HG03571 (cell line): Measurements from ENCODE around the gene GNA15.
"Not testable (repeated sequence)": the region's sequence is repeated elsewhere in the genome, so short reads cannot be mapped to it uniquely, and the experiment has no call there.

Experiments used
- ATAC-seq: cut with Tn5 transposase; IDR thresholded peaks from one replicate; pipeline ENCODE4 v1.9.1; 2021; ENCODE audit not compliant: unreplicated experiment

GNA15 gene

GRCh38 chr19:3146677-3147100, 10.9 kb downstream of the GNA15 start:
- ATAC-seq, result no peak

DNA sequence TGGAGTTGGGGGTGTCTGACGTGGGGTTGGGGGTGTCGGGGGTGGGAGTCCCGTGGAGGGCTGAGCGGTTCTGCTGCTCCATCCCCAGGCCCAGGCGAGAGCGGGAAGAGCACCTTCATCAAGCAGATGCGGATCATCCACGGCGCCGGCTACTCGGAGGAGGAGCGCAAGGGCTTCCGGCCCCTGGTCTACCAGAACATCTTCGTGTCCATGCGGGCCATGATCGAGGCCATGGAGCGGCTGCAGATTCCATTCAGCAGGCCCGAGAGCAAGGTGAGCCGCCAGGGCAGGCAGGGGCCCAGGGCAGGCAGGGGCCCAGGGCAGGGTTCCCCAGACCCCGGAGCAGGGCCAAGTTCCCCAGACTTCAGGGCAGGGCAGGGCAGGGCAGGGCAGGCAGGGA, 12.7 kb downstream of the GNA15 start:
- ATAC-seq, result no peak

DNA sequence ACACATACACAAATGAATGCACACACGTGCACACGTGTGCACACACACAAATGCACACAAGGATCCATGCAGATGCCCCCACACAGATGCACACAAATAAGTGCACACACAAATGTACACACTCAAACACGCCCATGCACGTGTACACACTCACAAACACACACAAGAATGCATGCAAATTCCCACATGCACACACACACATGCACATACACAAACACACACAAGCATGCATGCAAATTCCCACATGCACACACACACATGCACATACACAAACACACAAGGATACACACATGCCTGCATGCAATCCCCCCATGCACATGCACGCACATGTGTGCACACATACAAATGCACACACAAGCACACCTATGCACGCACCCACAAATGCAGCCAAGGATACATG, 13.3 kb downstream of the GNA15 start:
- ATAC-seq, result no peak

- ATAC-seq, result no peak
Observed at GRCh38 chr19:3149526-3150505, 14.0 kb downstream of the GNA15 start.

DNA sequence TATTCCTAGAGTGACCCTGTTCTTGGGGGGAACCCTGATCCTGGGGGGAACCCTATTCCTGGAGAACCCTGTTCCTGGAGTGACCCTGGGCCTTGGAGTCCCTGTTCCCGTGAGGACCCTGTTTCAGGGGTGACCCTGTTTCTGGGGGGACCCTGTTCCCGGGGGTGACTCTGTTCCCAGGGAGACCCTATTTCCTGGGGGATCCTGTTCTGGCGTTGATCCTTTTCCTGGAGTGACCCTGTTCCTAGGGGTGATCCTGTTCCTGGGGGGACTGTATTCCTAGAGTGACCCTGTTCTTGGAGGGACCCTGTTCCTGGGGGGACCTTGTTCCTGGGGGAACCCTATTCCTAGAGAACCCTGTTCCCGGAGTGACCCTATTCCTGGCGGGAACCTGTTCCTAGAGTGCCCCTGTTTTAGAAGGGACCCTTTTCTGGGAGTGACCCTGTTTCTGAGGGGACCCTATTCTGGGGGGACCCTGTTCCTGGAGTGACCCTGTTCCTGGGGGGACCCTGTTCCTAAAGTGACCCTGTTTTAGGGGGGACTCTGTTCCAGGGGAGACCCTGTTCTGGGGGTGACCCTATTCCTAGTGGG, 15.0 kb downstream of the GNA15 start:
- ATAC-seq, result no peak

- no peak for ATAC-seq
Observed at GRCh38 chr19:3151563-3152418, 16.0 kb downstream of the GNA15 start.

DNA sequence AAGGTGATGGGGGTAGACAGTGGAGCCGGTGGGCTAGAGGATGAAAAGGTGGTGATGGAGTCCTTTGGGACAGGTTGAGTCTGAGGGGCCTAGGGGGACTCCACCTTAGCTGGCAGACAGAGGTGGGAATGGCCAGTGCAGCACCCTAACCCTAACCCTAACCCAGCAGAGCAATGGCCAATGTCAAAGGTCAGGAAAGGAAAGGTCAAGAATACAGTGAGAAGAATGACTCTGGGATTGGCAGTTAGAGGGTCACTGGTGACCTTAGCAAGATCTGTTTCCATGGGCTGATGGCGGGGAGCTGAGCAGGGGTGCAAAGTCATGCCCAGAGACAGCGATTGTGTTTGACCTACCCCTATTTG, 16.6 kb downstream of the GNA15 start:
- ATAC-seq, result no peak

DNA sequence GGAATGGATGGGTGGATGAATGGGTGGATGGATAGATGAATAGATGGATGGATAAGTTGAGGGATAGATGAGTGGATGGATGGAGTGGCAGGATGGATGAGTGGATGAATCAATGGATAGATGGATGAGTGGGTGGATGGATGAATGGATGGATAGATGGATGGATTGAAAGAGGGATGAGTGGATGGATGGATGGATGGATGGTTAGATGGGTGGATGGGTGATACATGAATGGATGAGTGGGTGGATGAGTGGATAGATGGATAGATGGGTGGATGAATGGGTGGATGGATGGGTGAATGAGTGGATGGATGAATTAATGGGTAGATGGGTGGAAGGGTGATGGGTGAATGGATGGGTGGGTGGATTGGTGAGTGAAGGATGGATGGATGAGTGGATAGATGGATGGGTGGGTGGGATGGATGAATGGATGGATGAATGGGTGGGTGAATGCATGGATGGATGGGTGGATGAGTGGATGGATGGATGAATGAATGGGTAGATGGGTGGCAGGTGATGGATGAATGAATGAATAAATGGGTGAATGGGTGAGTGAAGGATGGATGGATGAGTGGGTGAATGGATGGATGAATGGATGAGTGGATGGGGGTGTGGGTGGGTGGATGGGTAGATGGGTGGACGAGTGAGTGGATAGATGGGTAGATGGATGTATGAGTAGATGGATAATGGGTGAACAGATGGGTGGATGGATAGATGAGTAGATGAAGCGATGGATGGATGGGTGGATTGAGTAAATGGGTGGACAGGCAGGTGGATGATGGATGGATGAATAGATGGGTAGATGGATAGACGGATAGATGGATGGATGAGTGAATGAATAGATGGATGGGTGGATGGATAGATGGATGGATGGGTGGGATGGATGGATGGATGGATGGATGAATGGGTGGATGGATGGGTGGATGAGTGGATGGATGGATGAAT, 17.7 kb downstream of the GNA15 start:
- no peak for ATAC-seq

DNA sequence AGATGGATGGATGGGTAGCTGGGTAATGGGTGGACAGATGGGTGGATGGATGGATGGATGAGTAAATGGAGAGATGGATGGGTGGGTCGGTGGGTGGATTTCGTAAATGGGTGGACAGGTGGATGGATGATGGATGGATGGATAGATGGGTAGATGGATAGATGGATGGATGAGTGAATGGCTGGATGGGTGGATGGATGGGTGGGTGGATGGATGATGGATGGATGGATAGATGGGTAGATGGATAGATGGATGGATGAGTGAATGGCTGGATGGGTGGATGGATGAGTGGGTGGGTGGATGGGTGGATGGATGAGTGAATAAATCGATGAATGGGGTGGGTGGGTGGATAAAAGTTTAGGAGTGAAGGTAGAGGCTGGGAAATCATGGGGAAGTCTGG, 18.6 kb downstream of the GNA15 start:
- ATAC-seq, result not testable (repeated sequence)

DNA sequence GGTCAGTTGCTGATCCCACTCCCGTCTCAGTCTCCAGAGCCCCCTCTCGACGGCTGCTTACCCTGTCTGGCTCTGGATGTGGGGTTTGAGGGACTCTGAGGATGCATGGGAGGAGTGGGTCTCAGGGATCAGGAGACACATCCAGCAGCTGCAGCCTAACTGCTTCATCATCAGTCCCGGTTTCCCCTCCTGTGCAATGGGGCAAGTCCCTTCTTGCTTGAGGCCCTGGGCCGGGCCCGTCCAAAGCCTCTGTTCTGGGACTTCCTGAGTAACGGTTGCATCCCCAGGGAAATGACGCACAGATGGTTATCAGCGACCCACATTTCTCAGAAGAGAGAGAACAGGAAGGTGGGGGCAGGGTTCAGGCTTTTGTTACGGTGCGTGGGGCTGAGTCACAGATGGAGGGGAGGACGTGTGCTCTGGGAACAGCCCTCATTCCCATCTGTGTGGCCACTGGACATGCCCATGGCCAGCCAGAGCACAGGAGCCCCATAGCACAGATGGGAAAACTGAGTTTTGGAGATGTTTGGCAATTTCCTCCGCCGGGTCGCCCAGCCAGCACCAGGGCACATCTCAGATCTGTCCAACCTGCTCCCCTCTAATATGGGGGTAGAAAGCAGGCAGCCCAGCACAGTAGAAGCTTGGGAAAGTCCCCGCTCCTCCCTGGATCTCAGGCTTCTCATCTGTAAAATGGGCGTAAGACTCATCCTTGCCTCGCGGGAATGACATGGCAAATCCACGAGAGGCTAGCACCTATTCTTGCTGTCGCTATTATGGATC, 19.3 kb downstream of the GNA15 start:
- no peak for ATAC-seq

- no peak for ATAC-seq
Observed at GRCh38 chr19:3157096-3157845, 21.4 kb downstream of the GNA15 start.

DNA sequence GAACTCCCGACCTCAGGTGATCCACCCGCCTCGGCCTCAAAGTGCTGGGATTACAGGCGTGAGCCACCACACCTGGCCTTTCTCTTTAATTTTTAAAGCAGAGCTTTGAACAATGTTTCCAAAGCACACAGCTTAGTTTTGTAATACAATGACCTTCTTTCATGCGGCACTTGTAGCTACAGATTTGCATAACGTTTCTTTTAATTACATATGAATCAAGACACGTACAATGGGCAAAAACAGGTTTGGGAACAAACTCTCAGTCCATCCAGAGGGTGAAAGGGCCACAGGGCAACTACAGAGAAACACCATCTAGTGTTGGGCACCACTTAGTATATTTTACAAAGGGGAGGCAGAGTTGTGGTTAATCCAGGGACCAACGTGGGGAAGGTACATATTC, 23.7 kb downstream of the GNA15 start:
- ATAC-seq, result no peak

GRCh38 chr19:3160219-3160618, 24.4 kb downstream of the GNA15 start:
- ATAC-seq, result no peak

DNA sequence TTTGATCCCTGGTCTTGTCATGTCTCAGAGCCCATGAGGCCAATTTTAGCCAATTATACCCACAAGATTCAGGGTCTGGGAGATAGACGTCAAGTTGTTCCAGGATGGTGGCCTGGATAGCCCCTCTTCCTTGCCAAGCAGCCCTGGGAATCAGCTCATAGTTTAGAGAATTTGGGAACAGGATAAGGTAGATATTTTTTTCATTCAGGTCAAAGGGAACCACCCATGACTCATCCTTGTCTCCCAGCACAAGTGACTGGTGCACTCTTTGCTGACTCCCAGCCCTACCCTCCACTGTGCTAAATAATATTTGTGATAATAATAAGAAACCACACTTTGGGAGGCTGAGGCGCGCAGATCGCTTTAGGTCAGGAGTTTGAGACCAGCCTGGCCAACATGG, 25.6 kb downstream of the GNA15 start:
- ATAC-seq, result no peak

GRCh38 chr19:3162418-3163229, 26.8 kb downstream of the GNA15 start:
- ATAC-seq, result no peak

DNA sequence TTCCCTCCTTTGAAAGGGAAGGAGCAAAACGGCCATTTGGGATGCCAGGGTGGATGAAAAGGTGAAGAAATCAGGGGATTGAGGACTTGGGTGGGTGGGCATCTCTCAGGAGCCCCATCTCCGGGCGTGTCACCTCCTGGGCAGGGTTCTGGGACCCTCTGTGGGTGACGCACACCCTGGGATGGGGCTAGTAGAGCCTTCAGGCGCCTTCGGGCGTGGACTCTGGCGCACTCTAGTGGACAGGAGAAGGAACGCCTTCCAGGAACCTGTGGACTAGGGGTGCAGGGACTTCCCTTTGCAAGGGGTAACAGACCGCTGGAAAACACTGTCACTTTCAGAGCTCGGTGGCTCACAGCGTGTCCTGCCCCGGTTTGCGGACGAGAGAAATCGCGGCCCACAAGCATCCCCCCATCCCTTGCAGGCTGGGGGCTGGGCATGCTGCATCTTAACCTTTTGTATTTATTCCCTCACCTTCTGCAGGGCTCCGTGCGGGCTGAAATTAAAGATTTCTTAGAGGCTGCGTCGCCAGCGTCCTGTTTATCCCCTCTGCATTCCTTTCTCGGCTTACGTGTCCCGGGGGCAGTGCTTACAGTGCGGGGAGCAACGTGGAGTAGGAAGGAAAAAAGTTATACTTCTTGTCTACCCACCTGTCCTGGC, 27.5 kb downstream of the GNA15 start:
- ATAC-seq, result no peak

- no peak for ATAC-seq
Observed at GRCh38 chr19:3163943-3164342, 28.1 kb downstream of the GNA15 start.
